GM19023 (cell line): Measurements from ENCODE around the gene NOS1AP.

Experiments used
- ATAC-seq: cut with Tn5 transposase; IDR thresholded peaks from one replicate; pipeline ENCODE4 v1.9.1; 2021; ENCODE audit warnings: mild to moderate bottlenecking, moderate library complexity; ENCODE audit not compliant: unreplicated experiment

NOS1AP gene

GRCh38 chr1:162088281-162088969, 18.9 kb downstream of the NOS1AP start:
- ATAC-seq: no peak

- ATAC-seq: no peak
Observed at GRCh38 chr1:162089748-162090147, 20.3 kb downstream of the NOS1AP start.

DNA sequence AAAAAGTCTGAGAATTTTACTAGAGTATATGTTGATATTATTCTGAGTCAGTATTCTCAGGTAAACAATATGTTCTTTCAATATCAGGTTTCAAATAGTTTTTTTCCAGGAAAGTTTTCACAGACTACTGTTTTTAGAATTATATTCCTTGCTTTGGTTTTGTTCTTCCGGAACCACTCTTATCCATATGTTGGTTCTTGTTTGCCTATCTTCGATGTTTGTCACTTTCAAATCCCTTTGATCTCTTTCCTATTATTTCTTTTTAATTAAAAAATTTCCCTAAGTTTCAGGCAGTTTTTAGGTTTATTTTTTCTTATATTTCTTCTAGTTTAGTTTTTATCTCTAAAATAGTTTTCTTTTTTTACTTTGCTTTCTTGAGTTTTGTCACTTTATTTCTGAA, 20.9 kb downstream of the NOS1AP start:
- no peak for ATAC-seq

DNA sequence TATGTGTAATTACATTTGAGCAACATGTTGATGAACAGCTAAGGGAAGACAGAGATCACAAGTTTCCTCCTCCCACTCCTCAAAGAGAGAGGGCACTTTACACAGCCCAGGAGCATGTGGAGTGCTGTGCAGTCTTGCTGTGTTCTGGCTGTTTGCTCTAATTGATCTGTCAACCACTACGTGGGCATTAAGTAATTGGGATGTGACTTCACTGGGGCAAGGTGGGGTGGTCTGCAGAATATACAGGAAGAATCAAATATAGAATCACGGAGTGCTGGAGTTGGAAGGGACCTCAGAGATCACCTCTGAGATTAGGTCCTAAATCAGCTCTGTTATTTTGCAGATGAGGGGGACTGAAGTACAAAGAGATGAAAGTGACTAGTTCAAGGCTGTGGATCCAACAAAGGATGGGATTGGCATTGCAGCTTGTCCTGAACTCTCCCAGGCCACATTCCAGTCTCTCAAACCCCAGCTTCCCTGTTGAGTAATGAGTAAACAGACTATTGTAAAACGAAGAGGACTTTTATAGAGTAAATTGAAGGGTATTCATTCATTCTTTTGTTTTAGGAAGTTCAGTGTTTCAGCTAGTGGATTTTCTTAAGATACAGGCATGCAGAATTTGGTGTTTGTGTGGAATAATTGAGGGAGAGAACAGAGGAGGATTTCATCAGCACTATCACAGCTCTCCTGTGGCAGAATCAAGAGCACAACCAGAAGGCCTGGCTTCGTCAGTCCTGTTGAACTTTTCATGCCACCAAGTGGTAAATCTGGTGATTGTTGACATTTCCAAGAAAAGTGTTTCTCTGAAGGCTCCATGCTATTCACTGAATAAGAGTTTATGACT, 22.4 kb downstream of the NOS1AP start:
- ATAC-seq: no peak

GRCh38 chr1:162093095-162093494, 23.6 kb downstream of the NOS1AP start:
- no peak for ATAC-seq

DNA sequence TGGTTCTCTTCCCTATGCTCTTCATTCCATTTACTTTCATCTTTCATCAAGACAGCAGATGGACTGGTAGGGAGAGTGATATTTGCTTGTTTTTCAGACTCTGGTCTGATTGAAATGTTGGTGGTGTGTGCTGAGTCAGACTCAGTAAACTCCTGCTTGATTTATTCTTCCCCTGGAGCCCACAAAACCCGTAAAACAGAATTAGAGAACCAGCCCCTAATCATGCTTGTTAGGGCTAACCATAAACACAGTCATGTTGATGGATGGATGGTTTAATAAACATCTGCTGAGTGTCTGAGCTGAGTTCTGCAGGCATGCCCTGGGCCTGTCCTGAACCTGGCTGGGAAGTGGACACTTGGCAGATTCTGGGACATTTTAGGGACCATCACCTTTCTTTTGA, 24.8 kb downstream of the NOS1AP start:
- ATAC-seq: no peak

- no peak for ATAC-seq
Observed at GRCh38 chr1:162094723-162095122, 25.2 kb downstream of the NOS1AP start.

DNA sequence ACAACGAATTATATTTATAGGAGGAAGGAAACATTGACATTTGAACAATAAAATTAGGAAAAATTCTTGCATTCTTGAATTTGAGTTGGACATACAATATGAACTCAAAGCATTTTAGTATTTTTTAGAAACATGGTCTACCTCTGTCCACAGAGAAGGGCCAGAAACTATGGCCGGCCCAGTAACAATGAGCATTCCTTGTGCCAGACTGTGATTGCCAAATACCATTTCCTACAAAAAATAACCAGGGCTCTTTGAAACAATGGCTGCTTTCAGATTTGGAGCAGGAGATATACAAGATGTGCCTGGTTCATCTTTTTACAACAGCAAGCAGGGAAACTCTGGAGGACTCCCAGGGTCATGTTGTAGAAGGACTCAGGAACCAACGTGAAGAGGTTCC, 38.4 kb downstream of the NOS1AP start:
- ATAC-seq: no peak

GRCh38 chr1:162108426-162108825, 38.9 kb downstream of the NOS1AP start:
- ATAC-seq: no peak

DNA sequence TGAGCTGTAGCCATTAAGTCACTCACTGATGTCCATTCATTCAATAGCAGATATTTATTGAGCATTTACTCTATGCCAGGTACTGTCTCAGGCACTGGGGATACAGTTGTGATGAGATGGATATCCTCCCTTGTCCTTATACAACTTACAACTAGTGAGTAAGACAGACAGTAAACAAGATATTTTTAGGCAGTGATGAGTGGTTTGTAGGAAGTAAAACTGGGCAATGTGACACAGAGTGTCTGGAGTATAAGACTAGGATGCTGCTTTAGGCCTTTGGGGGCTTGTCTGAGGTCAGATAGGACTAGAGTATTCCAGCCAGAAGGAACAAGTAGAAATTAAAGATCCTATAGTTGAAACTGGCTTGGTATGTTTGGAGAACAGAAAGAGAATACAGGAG, 41.4 kb downstream of the NOS1AP start:
- ATAC-seq: no peak

GRCh38 chr1:162111572-162111971, 42.1 kb downstream of the NOS1AP start:
- no peak for ATAC-seq

GRCh38 chr1:162113419-162113818, 43.9 kb downstream of the NOS1AP start:
- no peak for ATAC-seq

DNA sequence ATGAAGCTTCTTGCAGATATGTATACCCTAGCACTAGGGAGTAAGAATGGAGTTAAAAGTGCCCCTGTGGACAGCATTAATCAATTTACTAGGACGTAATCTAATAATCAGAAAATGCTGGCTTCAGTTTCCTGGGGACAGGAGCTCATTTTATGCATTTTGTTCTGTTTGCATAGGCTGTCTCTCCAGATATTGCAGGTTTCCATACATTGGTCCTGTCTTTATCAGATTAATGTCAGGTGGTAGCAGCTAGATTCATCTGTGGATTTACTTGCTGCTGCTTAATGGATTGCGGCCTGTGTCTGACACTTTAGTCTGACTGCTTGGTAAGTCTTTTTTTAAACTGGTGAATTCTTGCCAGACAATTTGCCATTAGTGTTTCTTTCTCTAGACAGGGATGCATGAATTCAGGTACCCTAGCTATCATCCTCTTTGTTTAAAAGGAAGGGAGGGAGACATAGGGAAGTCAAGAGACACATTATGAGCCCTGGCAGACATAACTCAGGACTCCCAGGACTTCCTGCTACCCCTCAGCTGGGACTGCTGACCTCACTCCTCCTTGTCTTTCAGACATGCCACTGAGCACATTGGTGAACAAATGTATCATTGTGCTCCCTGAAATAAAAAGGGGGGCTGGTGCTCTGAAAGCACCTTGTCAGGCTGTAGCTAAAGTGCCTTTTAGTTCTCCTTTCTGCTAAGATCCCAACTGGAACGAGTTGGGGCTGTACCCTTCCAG, 47.7 kb downstream of the NOS1AP start:
- ATAC-seq: no peak

DNA sequence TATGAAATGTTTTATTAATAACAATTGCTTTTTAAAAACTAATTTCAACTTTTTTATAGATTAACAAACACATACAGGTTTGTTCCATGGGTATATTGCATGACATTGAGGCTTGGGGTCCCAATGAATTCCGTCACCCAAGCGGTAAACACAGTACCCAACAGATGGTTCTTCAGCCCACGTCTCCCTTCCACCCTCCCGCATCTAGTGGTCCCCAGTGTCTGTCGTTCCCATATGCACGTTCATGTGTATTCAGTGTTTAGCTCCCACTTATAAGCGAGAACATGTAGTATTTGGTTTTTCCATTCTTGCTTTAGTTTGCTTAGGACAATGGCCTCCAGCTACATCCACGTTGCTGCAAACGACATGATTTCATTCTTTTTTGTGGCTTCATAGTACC, 48.6 kb downstream of the NOS1AP start:
- no peak for ATAC-seq

DNA sequence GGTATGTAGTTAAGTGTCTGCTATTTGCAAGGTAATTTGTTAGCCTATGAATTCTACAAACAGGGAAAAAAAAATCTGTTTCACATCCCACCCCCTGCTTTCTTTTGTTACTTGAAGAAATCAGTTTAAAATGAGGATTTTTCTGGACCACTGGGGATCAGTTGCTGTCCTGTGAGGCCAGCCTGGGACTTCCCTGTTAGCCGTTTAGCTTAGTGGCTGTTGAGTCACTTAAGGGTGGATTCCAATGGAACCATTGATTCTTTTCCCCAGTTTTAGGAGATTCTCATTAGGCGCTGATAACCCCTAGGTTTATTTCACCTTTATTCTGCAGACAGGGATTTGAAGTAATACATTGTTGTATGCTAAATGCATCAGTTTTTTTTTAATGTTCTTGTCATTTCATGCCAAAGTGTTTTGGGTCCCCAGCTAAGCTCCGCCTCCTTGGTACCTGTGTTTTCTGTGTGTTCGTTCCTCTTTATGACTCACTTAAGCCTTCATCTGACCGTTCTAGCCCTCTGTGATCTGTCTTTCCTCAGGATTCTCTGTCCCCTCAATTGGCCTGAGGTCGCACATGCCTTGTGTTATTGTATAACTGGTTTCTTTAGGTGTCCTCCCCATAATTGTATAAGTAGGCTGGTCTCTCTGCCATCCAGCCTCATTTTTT, 59.3 kb downstream of the NOS1AP start:
- ATAC-seq: no peak

DNA sequence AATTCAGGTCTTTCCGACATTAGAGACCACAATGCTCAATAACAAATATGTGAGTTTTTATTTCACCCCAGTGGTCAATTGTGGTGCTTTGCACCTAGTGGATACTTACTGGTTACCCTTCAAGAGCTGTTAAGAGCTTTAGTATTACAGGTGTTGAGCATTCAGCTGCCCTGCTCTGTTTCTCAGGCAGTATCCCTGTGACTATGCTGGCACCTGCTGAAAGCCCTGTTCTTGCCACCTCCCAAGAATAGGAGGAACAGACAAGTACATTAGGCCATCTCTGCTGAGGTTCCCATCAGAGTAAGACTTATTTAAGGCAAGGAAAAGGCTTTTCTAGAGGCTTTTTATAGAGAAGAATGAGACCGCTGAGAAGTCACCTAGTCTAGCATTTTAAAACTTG, 60.8 kb downstream of the NOS1AP start:
- no peak for ATAC-seq

DNA sequence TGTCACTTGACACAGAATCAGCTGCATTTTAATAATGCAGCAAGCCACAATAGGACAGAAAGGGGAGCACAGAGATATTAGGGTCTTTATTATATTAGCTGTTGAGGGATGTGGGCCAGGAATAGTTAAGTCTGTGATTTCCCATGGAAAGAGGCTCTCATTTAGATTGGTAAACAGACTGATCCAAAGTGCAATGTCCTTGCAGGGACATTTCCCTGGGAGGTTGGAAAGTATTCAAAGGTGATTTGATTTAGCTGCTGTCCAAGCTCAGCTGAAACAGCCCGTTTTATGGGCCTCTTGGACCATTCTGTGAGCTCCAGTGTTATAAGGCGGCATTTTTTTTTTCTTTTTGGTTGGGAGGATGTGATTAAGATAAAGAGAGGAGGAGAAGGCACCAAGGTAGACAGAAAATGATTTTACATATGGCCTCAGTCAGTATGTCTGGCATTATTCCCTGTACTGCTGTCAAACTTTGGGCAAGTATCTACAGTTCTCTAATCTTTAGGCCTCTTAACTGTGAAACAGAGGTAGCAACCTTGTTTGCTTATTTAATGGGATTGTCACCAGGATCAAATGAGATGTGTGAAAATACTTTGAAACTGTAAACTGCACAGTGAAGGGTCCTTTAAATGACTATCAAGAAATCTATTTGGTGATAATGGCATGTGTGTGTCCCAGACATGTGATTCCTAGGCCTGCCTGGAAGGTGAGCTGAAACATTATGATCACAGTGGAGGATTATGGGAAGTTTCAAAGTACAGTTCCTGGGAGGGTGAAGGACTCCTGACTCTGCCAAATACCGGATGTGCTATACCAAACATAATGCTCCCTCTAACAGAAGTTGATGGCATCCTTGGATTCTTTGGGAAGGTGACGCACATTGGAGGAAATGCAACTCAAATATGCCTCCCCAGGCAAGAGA, 62.2 kb downstream of the NOS1AP start:
- no peak for ATAC-seq

GRCh38 chr1:162133566-162133965, 64.1 kb downstream of the NOS1AP start:
- ATAC-seq: no peak

DNA sequence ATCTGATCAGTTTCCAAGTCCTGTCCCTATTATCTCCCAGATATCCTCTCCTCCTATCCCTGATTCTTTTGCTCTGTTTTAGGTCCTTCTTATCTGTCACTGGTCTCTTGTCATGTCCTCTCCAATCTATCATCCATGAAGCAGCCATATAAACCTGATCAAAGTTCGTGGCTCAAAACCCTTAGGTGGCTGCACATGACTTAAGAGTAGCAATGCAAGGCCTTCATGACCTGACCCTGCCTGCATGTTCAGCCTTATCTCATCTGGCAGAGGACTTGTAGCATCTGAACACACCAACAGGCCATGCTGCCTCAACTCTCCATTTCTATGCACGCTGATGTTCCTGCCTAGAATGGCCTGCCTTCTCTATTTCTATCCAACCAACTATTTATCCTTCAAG, 65.2 kb downstream of the NOS1AP start:
- ATAC-seq: no peak

GRCh38 chr1:162135271-162135775, 65.8 kb downstream of the NOS1AP start:
- ATAC-seq: no peak
